Neuronal stem cell (in vitro differentiated cells): ENCODE results near the gene BMP6.

Source experiments
- DNase-seq: peaks from one replicate; pipeline ENCODE4 v3.0.0-alpha.2; 2013; ENCODE audit warnings: low spot score
- H2AFZ ChIP-seq: one replicate; pipeline ENCODE4 v1.6.1; 2013; ENCODE audit warnings: mild to moderate bottlenecking, low read length, inconsistent platforms
- H2AK5ac ChIP-seq: 2 replicates; pipeline ENCODE4 v1.6.1; 2013; ENCODE audit warnings: low read depth, mild to moderate bottlenecking, inconsistent platforms, low read length, moderate library complexity, mixed read lengths
- H2BK120ac ChIP-seq: 2 replicates; pipeline ENCODE4 v1.6.1; 2013; ENCODE audit warnings: low read depth, mild to moderate bottlenecking, inconsistent platforms, low read length, moderate library complexity, mixed read lengths
- H2BK12ac ChIP-seq: one replicate; pipeline ENCODE4 v1.6.1; 2013; ENCODE audit warnings: low read length, inconsistent platforms
- H2BK15ac ChIP-seq: 2 replicates; pipeline ENCODE4 v1.6.1; 2013; ENCODE audit warnings: mild to moderate bottlenecking, low read length, inconsistent platforms, mixed read lengths
- H2BK5ac ChIP-seq: one replicate; pipeline ENCODE4 v1.6.1; 2013; ENCODE audit warnings: inconsistent platforms, mild to moderate bottlenecking, low read length, moderate library complexity
- H3K14ac ChIP-seq: one replicate; pipeline ENCODE4 v1.6.1; 2013; ENCODE audit warnings: low read length, inconsistent platforms
- H3K18ac ChIP-seq: 2 replicates; pipeline ENCODE4 v1.6.1; 2013; ENCODE audit warnings: low read length, inconsistent platforms
- H3K23ac ChIP-seq: 2 replicates; pipeline ENCODE4 v1.6.1; 2013; ENCODE audit warnings: low read depth, mild to moderate bottlenecking, mixed read lengths, low read length, inconsistent platforms; ENCODE audit not compliant: poor library complexity
- H3K27ac ChIP-seq: replicated peaks from 3 replicates; pipeline ENCODE4 v1.5.1; 2013; ENCODE audit warnings: low read length, inconsistent platforms
- H3K27me3 ChIP-seq, 3 experiments: 2 replicates each; pipeline ENCODE4 v1.6.1; 2013; ENCODE audit warnings: low read length in 3 of 3, mild to moderate bottlenecking in 2 of 3, inconsistent platforms in 1 of 3, low read depth in 1 of 3, mixed read lengths in 1 of 3, moderate library complexity in 1 of 3; ENCODE audit not compliant: control insufficient read depth in 3 of 3, insufficient read depth in 3 of 3
- H3K36me3 ChIP-seq, 2 donors: replicated peaks in 1 of 2; 2 replicates each; pipeline ENCODE4 v1.6.1; 2013; ENCODE audit warnings: low read length in 2 of 2; ENCODE audit not compliant: control insufficient read depth in 2 of 2, insufficient read depth in 2 of 2
- H3K4ac ChIP-seq: 2 replicates; pipeline ENCODE4 v1.6.1; 2013; ENCODE audit warnings: inconsistent platforms, mild to moderate bottlenecking, low read length, moderate library complexity
- H3K4me1 ChIP-seq, 2 donors: 1 replicate in 1 of 2; 2 replicates in 1 of 2; pipeline ENCODE4 v1.6.1; 2013; ENCODE audit warnings: low read length in 2 of 2, low read depth in 1 of 2; ENCODE audit not compliant: control insufficient read depth in 2 of 2, insufficient read depth in 1 of 2
- H3K4me2 ChIP-seq: one replicate; pipeline ENCODE4 v1.6.1; 2013; ENCODE audit warnings: mild to moderate bottlenecking, low read length, inconsistent platforms; ENCODE audit not compliant: insufficient read depth, poor library complexity, severe bottlenecking
- H3K4me3 ChIP-seq, 2 donors: 2 replicates each; pipeline ENCODE4 v1.5.1; 2013; ENCODE audit warnings: low read length in 2 of 2, mild to moderate bottlenecking in 2 of 2, inconsistent platforms in 1 of 2, moderate library complexity in 1 of 2
- H3K79me1 ChIP-seq: one replicate; pipeline ENCODE4 v1.6.1; 2013; ENCODE audit warnings: low read depth, mild to moderate bottlenecking, inconsistent platforms, low read length, moderate library complexity
- H3K9ac ChIP-seq: one replicate; pipeline ENCODE4 v1.6.1; 2013; ENCODE audit warnings: mild to moderate bottlenecking, low read depth, low read length, inconsistent platforms; ENCODE audit not compliant: poor library complexity
- H3K9me3 ChIP-seq, 2 donors: replicated peaks in 1 of 2; 2 replicates each; pipeline versions ENCODE3 to v1.6.1; 2013; ENCODE audit warnings: low read length in 2 of 2, mild to moderate bottlenecking in 2 of 2, inconsistent platforms in 1 of 2, low read depth in 1 of 2, mixed read lengths in 1 of 2, moderate library complexity in 1 of 2; ENCODE audit not compliant: control insufficient read depth in 2 of 2, insufficient read depth in 1 of 2
- H4K8ac ChIP-seq: one replicate; pipeline ENCODE4 v1.6.1; 2013; ENCODE audit warnings: low read depth, mild to moderate bottlenecking, inconsistent platforms, low read length, moderate library complexity
- H4K91ac ChIP-seq: one replicate; pipeline ENCODE4 v1.6.1; 2013; ENCODE audit warnings: low read length, low read depth, mild to moderate bottlenecking, inconsistent platforms; ENCODE audit not compliant: poor library complexity
- WGBS, 2 donors: extraction: QIAGEN DNeasy Blood & Tissue Kit; methylation state at CpG; one replicate each; pipeline ENCODE4 v1.1.7; 2013; ENCODE audit warnings: missing lambda C conversion rate in 2 of 2, mixed read lengths in 1 of 2; ENCODE audit not compliant: insufficient read length in 2 of 2, insufficient replicate concordance in 1 of 2; ENCODE audit errors: extremely low coverage in 2 of 2; 5-methylcytosine and 5-hydroxymethylcytosine counted together

Gene BMP6

GRCh38 chr6:7879043-7879442 lies 153.1 kb downstream of the BMP6 start:
- H3K4ac ChIP-seq, result no peak overlapping the region
- H3K4me1 ChIP-seq, result no peaks in the 10 kb centered on the region
- H3K23ac ChIP-seq, result no peak overlapping the region
- H3K14ac ChIP-seq, result no peak overlapping the region
- H3K4me3 ChIP-seq, result no peak overlapping the region
- no peak overlapping the region for H3K4me2 ChIP-seq
- no peak overlapping the region for H2BK5ac ChIP-seq
- no peak overlapping the region for H3K27ac ChIP-seq
- H2AFZ ChIP-seq, result no peak overlapping the region
- H4K8ac ChIP-seq, result no peak overlapping the region
- peaks cover 20 to 39% of the 10 kb centered on the region in 2 donors for H3K36me3 ChIP-seq
- DNase-seq, result no peak
- WGBS, 2 donors, result no CpG with 5 or more reads among the region's 2 CpGs
- H2BK120ac ChIP-seq, result no peak overlapping the region
- H4K91ac ChIP-seq, result no peak overlapping the region
- no peak overlapping the region for H2BK12ac ChIP-seq
- H3K27me3 ChIP-seq, result no peaks in the 10 kb centered on the region
- no peak overlapping the region for H2AK5ac ChIP-seq
- no peak overlapping the region for H3K18ac ChIP-seq
- no peaks in the 10 kb centered on the region for H3K79me1 ChIP-seq
- no peaks in the 10 kb centered on the region for H3K9me3 ChIP-seq
- no peak overlapping the region for H2BK15ac ChIP-seq
- no peak overlapping the region for H3K9ac ChIP-seq

- no peak for DNase-seq
- Histone ChIP-seq H3K27me3 (no peaks in the 10 kb centered on the region), H2BK12ac (no peak overlapping the region), H3K18ac (no peak overlapping the region), H3K79me1 (no peaks in the 10 kb centered on the region), H4K8ac (no peak overlapping the region), H3K4ac (no peak overlapping the region), H3K36me3 (peaks cover 25 to 44% of the 10 kb centered on the region in 2 donors), H2BK5ac (no peak overlapping the region), H3K4me1 (no peaks in the 10 kb centered on the region), H3K4me3 (no peak overlapping the region), H3K14ac (no peak overlapping the region), H2BK15ac (no peak overlapping the region), H3K4me2 (no peak overlapping the region), H4K91ac (no peak overlapping the region), H2AK5ac (no peak overlapping the region), H3K9me3 (no peaks in the 10 kb centered on the region), H3K9ac (no peak overlapping the region), H3K27ac (no peak overlapping the region), H3K23ac (no peak overlapping the region), H2BK120ac (no peak overlapping the region), H2AFZ (no peak overlapping the region)
- no CpG with 5 or more reads among the region's 6 CpGs for WGBS, 2 donors
These were observed 153.7 kb downstream of the BMP6 start for GRCh38 chr6:7879579-7879978.

- H2BK12ac ChIP-seq, result no peak overlapping the region
- H4K8ac ChIP-seq, result no peak overlapping the region
- no peaks in the 10 kb centered on the region for H3K79me1 ChIP-seq
- H2BK5ac ChIP-seq, result no peak overlapping the region
- no peak overlapping the region for H3K14ac ChIP-seq
- no peak overlapping the region for H4K91ac ChIP-seq
- peaks cover 29 to 50% of the 10 kb centered on the region in 2 donors for H3K36me3 ChIP-seq
- H2BK15ac ChIP-seq, result no peak overlapping the region
- WGBS, 2 donors, result no CpG with 5 or more reads among the region's 13 CpGs
- H3K27me3 ChIP-seq, result no peaks in the 10 kb centered on the region
- H3K4me3 ChIP-seq, result no peak overlapping the region
- no peak for DNase-seq
- H2BK120ac ChIP-seq, result no peak overlapping the region
- no peak overlapping the region for H3K4ac ChIP-seq
- H3K9ac ChIP-seq, result no peak overlapping the region
- no peak overlapping the region for H3K27ac ChIP-seq
- no peak overlapping the region for H3K23ac ChIP-seq
- H3K9me3 ChIP-seq, result no peaks in the 10 kb centered on the region
- no peak overlapping the region for H3K18ac ChIP-seq
- H2AFZ ChIP-seq, result no peak overlapping the region
- H3K4me2 ChIP-seq, result no peak overlapping the region
- H2AK5ac ChIP-seq, result no peak overlapping the region
- no peaks in the 10 kb centered on the region for H3K4me1 ChIP-seq
These were observed 154.2 kb downstream of the BMP6 start for GRCh38 chr6:7879980-7880717.

GRCh38 chr6:7880718-7881107 lies 154.8 kb downstream of the BMP6 start:
- H3K79me1 ChIP-seq, result no peaks in the 10 kb centered on the region
- no peak overlapping the region for H4K91ac ChIP-seq
- no peaks in the 10 kb centered on the region for H3K4me1 ChIP-seq
- H3K27me3 ChIP-seq, result no peaks in the 10 kb centered on the region
- H3K36me3 ChIP-seq, result peaks cover 32 to 55% of the 10 kb centered on the region in 2 donors
- no peak overlapping the region for H2AFZ ChIP-seq
- no peaks in the 10 kb centered on the region for H3K9me3 ChIP-seq
- H3K4ac ChIP-seq, result no peak overlapping the region
- H2BK5ac ChIP-seq, result no peak overlapping the region
- DNase-seq, result no peak
- H2AK5ac ChIP-seq, result no peak overlapping the region
- H3K14ac ChIP-seq, result no peak overlapping the region
- H2BK120ac ChIP-seq, result no peak overlapping the region
- no peak overlapping the region for H4K8ac ChIP-seq
- no CpG with 5 or more reads among the region's 9 CpGs for WGBS, 2 donors
- H3K9ac ChIP-seq, result no peak overlapping the region
- H2BK12ac ChIP-seq, result no peak overlapping the region
- H3K18ac ChIP-seq, result no peak overlapping the region
- H3K4me2 ChIP-seq, result no peak overlapping the region
- no peak overlapping the region for H2BK15ac ChIP-seq
- H3K4me3 ChIP-seq, result no peak overlapping the region
- H3K27ac ChIP-seq, result no peak overlapping the region
- H3K23ac ChIP-seq, result no peak overlapping the region
